HG03025 (cell line): ENCODE measurements around the gene CHAF1B.
A peak's percentile ranks its signal among the peaks of the same experiment; 100 is the strongest.

Experiments used
- ATAC-seq: cut with Tn5 transposase; IDR thresholded peaks from one replicate; pipeline ENCODE4 v1.9.1; 2021; ENCODE audit warnings: mild to moderate bottlenecking, moderate library complexity; ENCODE audit not compliant: unreplicated experiment, low FRiP score

CHAF1B gene

DNA sequence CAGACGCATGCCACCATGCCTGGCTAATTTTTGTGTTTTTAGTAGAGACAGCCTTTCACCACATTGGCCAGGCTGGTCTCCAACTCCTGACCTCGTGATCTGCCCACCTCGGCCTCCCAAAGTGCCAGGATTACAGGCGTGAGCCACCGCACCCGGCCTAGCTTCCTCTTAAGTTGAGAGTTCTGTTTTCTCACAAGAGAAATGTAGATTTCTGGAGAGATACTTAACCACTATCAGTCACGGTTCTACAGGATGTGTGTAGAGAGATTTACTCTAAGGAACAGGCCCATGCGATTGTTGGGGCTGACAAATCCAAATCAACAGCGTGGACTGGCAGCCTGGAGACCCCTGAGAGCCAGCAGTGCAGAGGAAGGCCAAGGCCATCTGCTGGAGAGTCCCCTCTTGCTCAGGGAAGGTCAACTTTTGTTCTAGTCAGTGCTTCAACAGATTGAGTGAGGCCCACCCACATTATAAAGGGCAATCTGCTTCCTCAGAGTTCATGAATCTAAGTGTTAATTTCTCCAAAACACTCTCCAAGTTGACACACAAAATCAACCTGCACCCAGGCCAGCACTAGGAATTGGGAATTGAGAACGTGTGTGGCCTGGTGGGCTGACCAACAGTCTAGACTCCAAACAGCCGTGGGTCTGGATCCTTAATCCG is 38.7 kb downstream of the CHAF1B start:
- no peak for ATAC-seq

DNA sequence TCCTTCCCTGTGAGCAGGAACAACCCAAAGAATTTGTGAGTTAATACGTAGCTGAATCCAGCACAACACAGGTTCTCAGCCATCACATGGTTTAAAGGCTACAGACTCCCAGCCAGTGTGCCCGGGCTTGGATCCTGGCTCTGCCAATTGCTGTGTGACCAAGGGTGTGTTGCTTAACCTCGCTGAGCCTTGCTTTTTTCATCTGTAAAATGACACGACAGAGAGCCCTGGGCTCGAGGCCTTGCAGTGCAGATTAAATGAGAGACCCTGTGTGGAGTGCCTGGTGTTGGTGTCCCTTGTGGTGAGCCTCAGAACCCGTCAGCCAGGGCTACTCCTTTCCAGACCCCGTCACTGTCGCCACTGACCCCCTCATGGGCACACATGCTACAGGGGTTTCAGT is 39.4 kb downstream of the CHAF1B start:
- no peak for ATAC-seq

DNA sequence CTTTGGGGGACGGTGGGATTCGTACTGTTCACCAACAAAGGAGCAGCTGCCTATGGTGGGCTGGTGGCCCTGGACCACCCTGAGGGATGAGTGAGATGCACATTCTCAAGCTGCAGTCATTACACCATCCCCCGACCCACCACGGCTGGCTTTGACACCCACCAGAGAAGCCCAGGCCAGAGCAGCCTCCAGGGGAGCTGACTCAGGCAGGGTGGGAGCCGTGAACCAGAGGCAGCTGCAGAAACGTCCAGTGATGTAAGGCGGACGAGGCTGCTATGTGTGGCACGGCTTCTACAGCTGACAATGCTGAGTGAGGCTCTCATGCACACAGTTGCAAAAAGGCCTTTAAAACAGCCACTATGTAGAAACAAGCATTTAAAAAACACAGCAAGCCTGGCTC is 40.1 kb downstream of the CHAF1B start:
- ATAC-seq: no peak

DNA sequence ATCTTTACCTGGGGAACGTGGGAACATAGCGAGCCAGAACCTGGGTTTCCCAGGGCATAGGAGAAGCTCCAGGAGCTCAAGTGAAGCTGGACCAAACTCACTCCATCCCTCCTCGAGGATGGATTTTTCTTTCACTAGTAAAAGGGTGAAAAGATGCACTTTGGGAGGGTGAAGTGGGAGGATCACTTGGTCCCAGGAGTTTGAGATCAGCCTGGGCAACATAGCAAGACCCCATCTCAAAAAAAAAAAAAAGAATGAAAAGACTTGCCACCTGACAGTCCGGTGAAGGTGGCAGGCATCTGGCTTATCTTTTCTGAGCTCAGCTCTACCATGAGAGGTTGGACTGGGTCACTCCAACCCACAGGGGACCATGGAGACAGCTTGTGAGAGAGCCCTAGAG is 42.3 kb downstream of the CHAF1B start:
- ATAC-seq: no peak

DNA sequence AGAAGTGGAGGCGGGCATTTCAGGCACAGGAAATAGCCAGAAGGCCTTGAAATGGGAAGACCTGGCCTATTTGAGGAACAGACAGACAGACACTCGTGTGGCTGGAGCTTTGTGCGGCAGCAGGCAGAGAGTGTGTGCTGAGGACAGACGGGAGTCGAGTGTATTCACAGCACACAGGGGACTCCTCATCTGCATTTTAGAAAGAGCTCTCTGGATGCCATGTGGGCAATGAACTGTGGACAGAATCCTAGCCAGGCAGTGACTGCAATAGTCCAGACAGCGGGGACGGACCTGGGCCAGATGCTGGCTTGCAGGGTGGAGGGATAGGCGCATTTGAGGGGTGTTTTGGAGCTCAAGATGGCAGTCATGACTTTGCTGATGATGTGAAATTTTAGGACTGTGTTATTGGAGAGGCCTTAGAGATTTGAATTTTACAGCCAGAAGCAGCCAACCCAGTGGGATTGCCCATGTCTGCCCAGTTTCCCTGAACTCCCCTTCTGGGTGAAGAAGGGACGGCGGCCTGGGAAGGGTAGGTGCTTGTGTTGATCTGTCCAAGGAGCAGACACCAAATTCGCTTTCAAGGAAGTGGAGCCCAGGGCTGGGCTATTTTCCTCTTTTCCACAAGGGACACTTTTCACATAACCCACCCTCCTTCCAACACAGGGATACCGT is 43.7 kb downstream of the CHAF1B start:
- no peak for ATAC-seq

DNA sequence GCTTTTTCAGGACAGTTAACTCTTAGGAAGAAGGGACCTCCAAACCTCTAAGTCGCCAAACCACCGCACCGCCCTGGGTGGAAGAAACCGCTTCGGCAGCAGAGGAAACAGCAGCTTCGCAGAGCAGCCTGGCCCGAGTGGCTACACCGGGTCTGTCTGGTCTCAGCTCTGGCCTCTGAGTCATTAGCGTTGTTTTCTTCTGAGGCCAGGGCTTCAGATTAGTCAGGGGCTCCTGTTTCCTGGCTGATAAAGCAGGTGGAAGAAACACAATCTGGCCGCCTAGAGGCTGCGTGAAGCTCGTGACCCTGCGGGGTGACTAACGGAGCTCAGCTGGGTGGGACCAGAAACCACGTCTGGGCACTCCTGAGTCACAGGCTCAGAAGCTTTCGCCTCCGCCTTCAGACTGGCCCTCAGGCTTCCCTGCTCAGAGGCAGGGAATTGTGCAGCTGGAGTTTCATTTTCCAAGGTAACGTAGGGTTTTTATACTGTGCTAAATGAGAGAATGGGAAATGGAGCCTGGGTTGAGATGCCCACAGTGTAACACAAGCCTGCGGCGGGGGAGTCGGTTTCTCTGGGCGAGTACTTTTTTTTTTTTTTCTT is 44.9 kb downstream of the CHAF1B start:
- ATAC-seq: peak; percentile 67

DNA sequence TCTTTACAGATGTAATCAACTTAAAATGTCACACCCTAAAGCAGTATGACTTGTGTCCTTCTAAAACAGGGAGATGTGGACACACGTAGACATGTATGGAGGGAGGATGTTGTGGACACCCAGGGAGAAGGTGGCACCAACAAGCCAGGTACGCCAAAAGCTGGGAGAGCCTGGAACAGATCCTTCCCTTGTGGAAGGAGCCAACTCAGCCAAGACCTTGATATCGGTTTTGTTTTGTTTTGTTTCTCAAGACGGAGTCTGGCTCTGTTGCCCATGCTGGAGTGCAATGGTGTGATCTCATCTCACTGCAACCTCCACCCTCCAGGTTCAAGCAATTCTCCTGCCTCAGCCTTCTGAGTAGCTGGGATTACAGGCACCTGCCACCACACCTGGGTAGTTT is 45.6 kb downstream of the CHAF1B start:
- no peak for ATAC-seq

DNA sequence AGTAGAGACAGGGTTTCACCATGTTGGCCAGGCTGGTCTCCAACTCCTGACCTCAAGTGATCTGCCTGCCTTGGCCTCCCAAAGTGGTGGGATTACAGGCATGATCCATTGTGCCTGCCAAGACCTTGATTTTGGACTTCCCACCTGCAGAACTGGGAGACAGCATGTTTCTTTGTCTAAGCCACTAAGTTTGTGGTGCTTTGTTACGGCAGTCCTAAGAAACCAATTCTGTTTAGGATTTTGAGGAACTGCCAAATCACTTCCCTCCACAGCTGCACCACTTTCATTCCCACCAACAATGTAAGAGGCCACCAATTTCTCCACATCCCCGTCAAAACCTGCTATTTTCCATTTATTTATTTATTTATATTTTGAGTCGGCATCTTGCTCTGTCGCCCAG is 46.1 kb downstream of the CHAF1B start:
- ATAC-seq: no peak

DNA sequence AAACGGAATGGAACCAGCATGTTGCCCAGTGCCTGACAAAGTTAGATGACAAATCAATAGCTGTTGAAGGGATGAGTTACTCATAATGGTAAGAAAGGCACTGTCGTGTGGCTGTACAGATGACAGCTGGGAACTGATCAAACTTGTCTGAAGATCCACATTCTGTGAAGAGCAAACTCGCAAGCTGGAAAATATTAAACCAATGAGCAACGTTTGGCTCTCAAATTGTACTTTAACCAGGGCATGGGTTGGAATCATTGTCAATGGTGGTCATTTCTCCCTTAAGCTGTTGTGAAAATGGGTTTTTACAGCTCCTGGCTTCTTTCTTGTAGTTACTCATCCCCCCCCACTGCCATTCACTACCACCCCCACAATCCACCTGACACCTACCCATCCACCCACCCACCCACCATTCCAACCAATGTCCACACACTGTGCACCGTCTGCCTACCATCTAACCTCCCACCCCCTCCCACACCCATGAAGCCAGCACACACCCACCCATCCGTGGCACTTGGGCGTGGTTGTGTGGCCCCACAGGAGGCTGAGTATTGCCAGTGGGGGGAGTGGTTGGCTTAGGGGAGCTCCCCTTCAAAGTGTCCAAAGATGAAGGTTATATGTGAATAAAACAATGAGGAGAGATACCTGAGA is 48.0 kb downstream of the CHAF1B start:
- ATAC-seq: no peak

DNA sequence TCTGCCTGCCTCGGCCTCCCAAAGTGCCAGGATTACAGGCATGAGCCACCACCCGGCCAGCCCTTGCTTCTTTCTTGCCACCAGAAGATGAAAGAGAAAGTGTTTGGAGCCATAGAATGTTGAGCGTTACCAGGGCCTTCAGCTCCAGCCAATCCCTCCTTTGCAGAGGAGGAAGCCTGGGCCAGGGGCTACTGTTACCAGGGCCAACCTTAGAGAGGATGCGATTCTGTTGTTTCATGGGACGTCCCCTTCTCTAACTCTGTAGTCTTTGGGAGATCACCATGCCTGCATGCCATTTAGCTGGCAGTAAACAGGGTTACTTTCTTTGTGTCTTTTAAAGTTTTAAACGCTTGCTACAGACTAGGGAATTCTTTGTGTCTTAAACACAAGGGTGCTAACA is 49.0 kb downstream of the CHAF1B start:
- ATAC-seq: no peak

DNA sequence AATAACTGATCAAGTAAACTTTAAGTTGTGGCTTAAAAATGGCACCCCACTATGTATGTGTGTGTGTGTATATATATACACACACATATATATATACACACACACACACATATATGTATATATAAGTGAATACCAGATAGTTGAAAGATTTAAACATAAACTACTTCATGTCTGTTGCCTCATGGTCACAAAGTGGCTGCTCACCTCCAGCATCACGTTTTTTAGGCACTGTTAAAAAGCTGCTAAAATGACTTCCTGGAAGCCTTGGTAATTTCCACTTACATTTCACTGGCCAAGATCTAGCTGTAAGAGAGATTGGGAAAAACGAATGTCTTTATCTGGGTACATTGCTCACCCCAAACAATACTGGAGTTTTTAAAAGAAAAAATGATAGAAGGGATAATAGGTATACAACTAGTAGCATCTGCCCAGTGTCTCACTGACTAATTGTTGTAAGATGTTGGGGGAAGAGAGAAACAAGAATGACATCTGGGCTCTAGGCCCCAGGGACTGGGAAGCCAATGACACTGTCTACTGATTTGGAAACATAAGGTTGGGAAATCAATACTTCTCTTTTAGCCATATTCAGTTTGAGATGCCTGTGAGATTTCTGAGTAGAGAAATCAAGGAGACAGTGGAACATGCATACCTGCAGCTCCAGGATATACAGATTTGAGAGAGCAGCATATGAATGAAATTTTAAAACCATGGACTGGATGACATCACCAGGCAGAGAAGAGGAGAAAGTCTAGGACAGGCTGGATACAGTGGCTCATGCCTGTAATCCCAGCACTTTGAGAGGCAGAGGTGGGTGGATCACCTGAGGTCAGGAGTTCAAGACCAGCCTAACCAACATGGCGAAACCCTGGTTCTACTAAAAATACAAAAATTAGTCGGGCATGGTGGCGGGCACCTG is 51.9 kb downstream of the CHAF1B start:
- ATAC-seq: no peak

DNA sequence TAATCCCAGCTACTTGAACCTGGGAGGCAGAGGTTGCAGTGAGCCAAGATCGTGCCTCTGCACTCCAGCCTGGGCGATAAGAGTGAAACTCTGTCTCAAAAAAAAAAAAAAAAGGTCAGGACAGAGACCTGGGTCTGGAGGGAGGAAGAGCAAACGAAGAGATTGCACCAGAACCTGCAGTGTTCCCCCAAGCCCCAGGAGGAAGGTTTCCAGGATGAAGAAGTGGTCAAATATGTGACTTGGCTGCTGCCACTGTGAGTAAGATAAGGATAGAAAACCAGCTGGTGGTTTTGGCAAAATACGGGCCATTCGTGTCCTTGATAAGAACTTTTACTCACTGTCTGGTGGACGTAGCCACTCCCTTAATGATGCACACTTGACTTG is 52.5 kb downstream of the CHAF1B start:
- no peak for ATAC-seq

DNA sequence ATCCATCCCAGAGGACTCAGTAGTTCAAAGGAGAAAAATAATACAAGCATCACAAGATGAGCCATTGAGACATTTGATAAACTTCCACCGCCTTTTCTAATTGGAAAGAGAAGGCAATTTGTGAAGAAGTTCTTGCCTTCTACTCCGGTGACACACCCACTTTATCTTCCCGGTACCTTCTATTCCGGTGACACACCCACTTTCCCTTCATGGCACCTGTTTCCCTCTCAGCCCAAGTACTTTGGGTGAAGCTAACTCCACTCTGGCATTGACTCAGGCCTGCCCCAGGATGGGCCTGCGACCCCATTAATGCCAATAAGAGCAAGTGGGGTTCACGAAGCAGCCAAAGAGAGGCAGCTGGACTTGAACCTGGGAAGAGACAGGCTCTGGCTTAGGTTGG is 56.5 kb downstream of the CHAF1B start:
- ATAC-seq: no peak

DNA sequence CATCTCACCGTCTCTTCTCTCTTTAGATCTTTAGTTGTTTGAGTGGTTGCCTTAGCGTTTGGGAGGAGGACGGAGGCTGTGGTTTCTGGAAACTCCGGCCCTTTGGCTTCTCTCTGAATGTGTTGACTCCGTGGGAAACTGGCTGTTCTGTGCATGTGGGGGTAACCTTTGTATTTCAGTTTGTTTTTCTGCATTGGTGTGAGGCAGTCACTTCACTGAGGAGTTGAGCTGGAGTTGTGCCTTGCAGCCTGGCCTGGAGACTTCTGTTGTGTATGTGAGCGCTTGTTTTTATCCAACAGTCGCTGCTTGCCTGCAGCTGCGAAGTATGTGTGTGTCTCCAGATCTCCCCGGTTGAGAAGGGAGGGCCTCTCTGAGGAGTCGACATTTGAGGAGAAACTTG is 61.1 kb downstream of the CHAF1B start:
- no peak for ATAC-seq

DNA sequence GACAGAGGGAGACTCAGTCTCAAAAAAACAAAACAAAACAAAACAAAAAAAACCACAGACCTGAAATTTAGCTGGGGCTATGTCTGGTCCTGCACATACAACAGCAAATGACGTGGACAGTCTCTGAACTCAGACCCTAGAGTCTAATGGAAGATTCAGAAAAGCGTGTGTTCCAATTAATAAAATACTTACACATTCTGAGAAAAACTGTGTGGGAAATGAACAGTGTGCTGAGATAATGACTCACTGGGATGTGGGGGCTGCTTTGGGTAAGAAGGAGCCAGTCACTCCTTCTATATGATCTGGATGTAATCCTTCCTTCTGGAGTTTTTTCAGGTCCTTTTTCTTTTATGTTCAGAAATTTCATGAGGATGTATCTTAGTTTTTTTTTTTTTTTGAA is 65.3 kb downstream of the CHAF1B start:
- no peak for ATAC-seq

DNA sequence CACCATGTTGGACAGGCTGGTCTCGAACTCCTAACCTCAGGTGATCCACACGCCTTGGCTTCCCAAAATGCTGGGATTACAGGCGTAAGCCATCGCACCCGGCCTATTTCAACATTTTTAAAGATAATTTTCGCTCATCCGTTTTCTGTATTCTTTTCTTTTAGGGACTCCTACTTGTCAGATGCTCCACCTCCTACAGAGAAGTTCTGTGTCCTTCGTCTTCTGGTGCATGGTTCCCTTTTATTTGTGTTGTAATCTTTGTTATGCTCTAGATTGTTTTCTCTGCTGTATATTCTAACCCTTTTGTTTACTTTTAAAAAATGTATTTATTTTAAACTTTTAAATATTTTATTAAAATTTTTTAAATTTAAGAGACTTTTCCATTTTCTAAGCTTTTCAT is 66.3 kb downstream of the CHAF1B start:
- ATAC-seq: no peak

DNA sequence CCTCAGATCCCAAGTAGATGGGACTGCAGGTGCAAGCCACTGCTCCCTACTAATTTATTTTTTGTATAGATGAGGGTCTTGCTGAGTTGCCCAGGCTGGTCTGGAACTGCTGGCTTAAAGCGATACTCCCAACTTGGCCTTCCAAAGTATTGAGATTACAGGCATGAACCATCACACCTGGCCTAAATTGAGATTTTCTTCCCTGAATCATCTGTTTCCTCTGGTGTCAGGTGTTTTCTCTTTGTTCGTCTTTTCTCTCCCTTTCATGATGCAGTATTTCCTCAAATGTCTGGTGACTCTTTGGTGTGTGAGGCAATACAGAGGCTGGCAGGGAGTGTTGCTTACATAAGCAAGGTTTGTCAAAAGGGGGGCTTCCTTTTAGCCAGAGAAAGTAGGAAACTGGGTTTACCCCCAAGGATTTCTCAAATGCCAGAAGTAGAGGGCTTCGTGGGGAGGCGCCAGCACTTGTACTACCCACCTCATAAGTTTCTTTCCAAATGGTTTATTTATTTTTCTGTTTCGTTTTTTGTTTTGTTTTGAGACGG is 67.2 kb downstream of the CHAF1B start:
- no peak for ATAC-seq

DNA sequence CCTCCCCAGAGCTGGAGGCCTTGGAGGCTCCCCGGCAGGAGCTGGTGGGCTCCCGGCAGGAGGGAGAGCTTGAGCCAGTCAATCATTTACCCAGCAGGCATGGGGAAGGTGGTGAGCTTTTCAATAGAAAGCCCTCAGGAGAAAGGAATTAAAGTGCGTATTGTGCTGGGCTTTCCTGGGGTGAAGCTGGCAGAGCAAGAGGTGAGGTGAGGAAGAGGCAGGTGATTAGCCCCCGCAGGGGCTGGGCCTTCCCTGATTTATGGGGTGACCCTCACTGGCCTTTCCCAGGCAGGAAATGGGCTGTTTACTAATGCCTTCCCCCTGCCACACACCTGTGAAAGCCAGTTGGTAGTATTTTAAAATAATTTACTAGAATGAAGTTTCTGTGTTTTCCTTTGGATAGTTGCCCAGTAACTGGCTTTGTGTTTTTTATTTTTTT is 68.9 kb downstream of the CHAF1B start:
- no peak for ATAC-seq

DNA sequence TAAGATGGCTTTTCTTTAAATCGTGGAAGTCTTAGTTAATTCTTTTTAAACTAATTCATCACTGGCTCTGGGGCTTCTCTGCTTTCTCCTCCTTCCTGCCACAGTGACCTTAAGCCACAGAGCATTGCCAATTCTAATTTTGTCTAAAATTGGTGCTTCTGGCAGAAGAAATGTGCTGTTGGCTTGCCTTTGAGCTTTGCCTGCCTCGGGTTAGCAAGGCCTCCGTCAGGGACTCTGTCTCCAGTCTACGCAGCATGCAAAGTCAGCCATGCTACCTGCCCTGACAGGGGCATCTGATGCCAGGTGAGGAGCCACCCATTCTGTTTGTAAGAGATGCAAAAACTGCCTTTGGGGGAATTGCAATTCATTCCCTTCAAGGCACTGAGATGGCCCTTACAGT is 69.5 kb downstream of the CHAF1B start:
- ATAC-seq: no peak

DNA sequence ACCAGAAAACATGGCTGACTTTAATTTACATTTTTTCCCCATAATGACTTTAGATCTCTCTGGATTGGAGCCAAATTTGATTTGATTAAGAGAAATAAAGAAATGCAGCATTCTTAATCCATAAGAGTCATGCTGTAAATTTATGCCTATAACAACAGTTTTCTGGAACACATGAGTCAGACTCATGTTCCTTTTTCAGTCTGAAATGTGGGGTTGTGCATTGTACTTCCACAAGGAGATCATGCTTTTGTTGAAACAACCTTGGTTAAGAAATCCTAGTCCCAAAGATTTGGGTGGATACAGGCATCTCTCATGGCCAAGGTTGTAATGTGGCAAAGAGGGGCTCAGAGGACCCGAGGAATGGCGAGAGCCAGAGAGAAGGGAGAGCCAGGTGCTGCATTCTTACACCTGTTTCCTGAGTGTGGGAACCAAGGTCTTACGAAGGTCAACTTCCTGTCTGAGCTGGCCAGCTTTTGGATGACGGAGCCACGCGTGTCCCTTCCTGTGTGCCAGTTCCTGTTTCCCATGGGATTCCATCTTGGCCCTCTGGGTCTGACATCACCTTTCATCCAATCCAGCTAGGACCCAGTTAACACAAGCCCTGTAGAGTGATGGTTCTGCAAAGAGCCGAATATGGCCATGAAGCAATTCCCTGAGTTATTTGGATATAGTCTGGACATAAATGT is 71.7 kb downstream of the CHAF1B start:
- no peak for ATAC-seq
